Neural cell (in vitro differentiated cells): ENCODE measurements around the gene GFRA3. TPM values are rescaled to one million over a fixed set of nuclear protein-coding genes. Genes with fewer than 3 reads are reported as not detected.
"Not testable (repeated sequence)": the region's sequence is repeated elsewhere in the genome, so short reads cannot be mapped to it uniquely, and the experiment has no call there.

Experiments
- H2AFZ ChIP-seq: fragments of 200-600, 300-800 bp; sonication (generic), shearing (Covaris generic); 2 replicates; pipeline ENCODE4 v1.6.0; 2014; ENCODE audit warnings: low read depth, mild to moderate bottlenecking, antibody characterized with exemption, low read length, moderate library complexity
- H3F3A ChIP-seq: fragments of 200-600 bp; shearing (Covaris generic); 2 replicates; pipeline ENCODE4 v1.6.1; 2016; ENCODE audit warnings: mild to moderate bottlenecking, moderate library complexity, mixed read lengths, antibody characterized with exemption, low read length; ENCODE audit not compliant: insufficient read depth, poor library complexity, severe bottlenecking
- H3K27ac ChIP-seq: fragments of 200-600, 300-800 bp; sonication (generic), shearing (Covaris generic); 2 replicates; pipeline ENCODE4 v1.5.1; 2014; ENCODE audit warnings: mild to moderate bottlenecking, low read length, moderate library complexity
- H3K27me3 ChIP-seq: fragments of 300-800, 200-600 bp; sonication (generic), shearing (Covaris generic); 2 replicates; pipeline ENCODE4 v1.6.0; 2014; ENCODE audit warnings: mild to moderate bottlenecking, low read depth, low read length, moderate library complexity; ENCODE audit not compliant: insufficient read depth
- H3K36me3 ChIP-seq: fragments of 300-800, 200-600 bp; sonication (generic), shearing (Covaris generic); 2 replicates; pipeline ENCODE4 v1.5.1; 2014; ENCODE audit warnings: mild to moderate bottlenecking, antibody characterized with exemption, low read length, moderate library complexity; ENCODE audit not compliant: insufficient read depth
- H3K4me2 ChIP-seq: fragments of 300-800, 200-600 bp; sonication (generic), shearing (Covaris generic); 2 replicates; pipeline ENCODE4 v1.6.0; 2014; ENCODE audit warnings: mild to moderate bottlenecking, low read length
- H3K4me3 ChIP-seq: fragments of 300-800, 200-600 bp; sonication (generic), shearing (Covaris generic); 2 replicates; pipeline ENCODE4 v1.5.1; 2014; ENCODE audit warnings: mild to moderate bottlenecking, low read length, moderate library complexity
- H3K79me2 ChIP-seq: fragments of 200-600 bp; shearing (Covaris generic); replicated peaks from 2 replicates; pipeline ENCODE4 v1.6.0; 2014; ENCODE audit warnings: mild to moderate bottlenecking, low read length, moderate library complexity; ENCODE audit not compliant: insufficient read depth
- H3K9ac ChIP-seq: fragments of 300-800, 200-600 bp; sonication (generic), shearing (Covaris generic); 2 replicates; pipeline ENCODE4 v1.6.1; 2016; ENCODE audit warnings: mild to moderate bottlenecking, low read length, mixed read lengths
- H3K9me2 ChIP-seq: fragments of 200-600 bp; shearing (Covaris generic); 2 replicates; pipeline ENCODE4 v1.6.1; 2016; ENCODE audit warnings: mild to moderate bottlenecking, low read length, mixed read lengths; ENCODE audit not compliant: insufficient read depth
- H3K9me3 ChIP-seq: fragments of 200-600, 300-800 bp; sonication (generic), shearing (Covaris generic); 2 replicates; pipeline ENCODE4 v1.6.1; 2016; ENCODE audit warnings: mild to moderate bottlenecking, mixed run types, low read length, moderate library complexity, mixed read lengths
- H4K20me1 ChIP-seq: fragments of 200-600 bp; shearing (Covaris generic); 2 replicates; pipeline ENCODE4 v1.6.1; 2016; ENCODE audit warnings: mild to moderate bottlenecking, mixed run types; ENCODE audit not compliant: insufficient read depth
- CTCF ChIP-seq: fragments of 450-650 bp; IDR thresholded peaks from 2 replicates; pipeline ENCODE4 v1.5.1; 2014; ENCODE audit warnings: antibody characterized with exemption, mild to moderate bottlenecking, moderate library complexity; ENCODE audit not compliant: poor library complexity, severe bottlenecking
- EP300 ChIP-seq: fragments of 450-650 bp; conservative IDR thresholded peaks from 2 replicates; pipeline ENCODE4 v1.6.1; 2014; ENCODE audit warnings: antibody characterized with exemption, mild to moderate bottlenecking, moderate library complexity; ENCODE audit not compliant: poor library complexity, severe bottlenecking
- EZH2 ChIP-seq: fragments of 200-600, 300-800 bp; shearing (Covaris generic), sonication (generic); IDR thresholded peaks from 2 replicates; pipeline ENCODE4 v1.6.1; 2014; ENCODE audit warnings: antibody characterized with exemption, low read length, borderline replicate concordance, mild to moderate bottlenecking; ENCODE audit not compliant: insufficient read depth, poor library complexity, severe bottlenecking
- MXI1 ChIP-seq: fragments of 450-650 bp; conservative IDR thresholded peaks from 2 replicates; pipeline ENCODE4 v1.6.1; 2014; ENCODE audit warnings: antibody characterized with exemption, mild to moderate bottlenecking; ENCODE audit not compliant: poor library complexity, severe bottlenecking
- POLR2AphosphoS5 ChIP-seq: IDR thresholded peaks from 2 replicates; pipeline ENCODE4 v1.6.1; 2012
- RAD21 ChIP-seq: fragments of 450-650 bp; conservative IDR thresholded peaks from 2 replicates; pipeline ENCODE4 v1.6.1; 2014; ENCODE audit warnings: antibody characterized with exemption, mild to moderate bottlenecking, moderate library complexity
- SMC3 ChIP-seq: fragments of 450-650 bp; conservative IDR thresholded peaks from 2 replicates; pipeline ENCODE4 v1.6.1; 2014; ENCODE audit warnings: antibody characterized with exemption, mild to moderate bottlenecking, moderate library complexity; ENCODE audit not compliant: poor library complexity
- TAF1 ChIP-seq: IDR thresholded peaks from 2 replicates; pipeline ENCODE4 v1.6.1; 2012; ENCODE audit warnings: low read depth
- polyA plus RNA-seq: library from polyadenylated mRNA; depleted of rRNA; stranded (reverse); fragments of >200 nt; gene quantifications from 2 replicates; pipeline ENCODE4 v1.2.3, GENCODE V29; 2014
- TF ChIP-seq, protein P1 (sequence below): IDR thresholded peaks from 2 replicates; pipeline ENCODE4 v1.6.1; 2012; ENCODE audit warnings: borderline replicate concordance

GFRA3 gene
- polyA plus RNA-seq, 1 donor from 2014 or later = not detected

- H3K9me3 ChIP-seq, H3K79me2 ChIP-seq, H3F3A ChIP-seq, H3K27ac ChIP-seq, H3K9ac ChIP-seq, H3K4me3 ChIP-seq, H3K36me3 ChIP-seq, H4K20me1 ChIP-seq, H2AFZ ChIP-seq, H3K9me2 ChIP-seq, H3K4me2 ChIP-seq, H3K27me3 ChIP-seq: not testable (repeated sequence)
- TF ChIP-seq POLR2AphosphoS5 = peak; percentile 68
These were observed 26.6 kb downstream of the GFRA3 start for GRCh38 chr5:138247800-138248199.

DNA sequence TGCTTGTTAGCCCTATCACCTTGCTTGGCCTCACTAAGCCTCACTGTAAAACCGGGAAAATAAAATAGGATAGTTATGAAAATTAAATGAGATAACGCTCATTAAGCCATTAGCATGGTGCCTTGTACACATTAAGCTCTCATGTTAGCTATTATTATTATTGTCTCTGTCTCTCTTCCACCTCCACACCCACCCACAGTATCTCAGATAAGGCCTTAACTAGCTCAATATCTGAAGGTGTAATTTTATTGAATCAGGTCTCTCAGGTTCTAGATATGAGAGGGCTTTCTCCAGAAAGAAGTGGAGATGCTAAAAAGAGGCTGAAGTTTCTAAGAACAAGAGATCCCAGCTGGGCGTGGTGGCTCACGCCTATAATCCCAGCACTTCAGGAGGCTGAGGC lies 27.6 kb downstream of the GFRA3 start:
- H3K9me3 ChIP-seq = no peaks in the 10 kb centered on the region
- no peaks in the 10 kb centered on the region for H3K79me2 ChIP-seq
- no peak overlapping the region for H2AFZ ChIP-seq
- H3K9ac ChIP-seq = no peak overlapping the region
- H3F3A ChIP-seq = no peaks in the 10 kb centered on the region
- H4K20me1 ChIP-seq = no peaks in the 10 kb centered on the region
- H3K4me3 ChIP-seq = no peak overlapping the region
- peaks cover 18% of the 10 kb centered on the region for H3K27me3 ChIP-seq
- H3K9me2 ChIP-seq = no peaks in the 10 kb centered on the region
- H3K4me2 ChIP-seq = no peak overlapping the region
- no peaks in the 10 kb centered on the region for H3K36me3 ChIP-seq
- H3K27ac ChIP-seq = no peak overlapping the region
- no peak for TF ChIP-seq EP300
- TF ChIP-seq TAF1 = no peak
- TF ChIP-seq CTCF = no peak
- no peak for TF ChIP-seq SMC3
- TF ChIP-seq MXI1 = no peak
- TF ChIP-seq POLR2AphosphoS5 = no peak
- TF ChIP-seq, protein P1, sequence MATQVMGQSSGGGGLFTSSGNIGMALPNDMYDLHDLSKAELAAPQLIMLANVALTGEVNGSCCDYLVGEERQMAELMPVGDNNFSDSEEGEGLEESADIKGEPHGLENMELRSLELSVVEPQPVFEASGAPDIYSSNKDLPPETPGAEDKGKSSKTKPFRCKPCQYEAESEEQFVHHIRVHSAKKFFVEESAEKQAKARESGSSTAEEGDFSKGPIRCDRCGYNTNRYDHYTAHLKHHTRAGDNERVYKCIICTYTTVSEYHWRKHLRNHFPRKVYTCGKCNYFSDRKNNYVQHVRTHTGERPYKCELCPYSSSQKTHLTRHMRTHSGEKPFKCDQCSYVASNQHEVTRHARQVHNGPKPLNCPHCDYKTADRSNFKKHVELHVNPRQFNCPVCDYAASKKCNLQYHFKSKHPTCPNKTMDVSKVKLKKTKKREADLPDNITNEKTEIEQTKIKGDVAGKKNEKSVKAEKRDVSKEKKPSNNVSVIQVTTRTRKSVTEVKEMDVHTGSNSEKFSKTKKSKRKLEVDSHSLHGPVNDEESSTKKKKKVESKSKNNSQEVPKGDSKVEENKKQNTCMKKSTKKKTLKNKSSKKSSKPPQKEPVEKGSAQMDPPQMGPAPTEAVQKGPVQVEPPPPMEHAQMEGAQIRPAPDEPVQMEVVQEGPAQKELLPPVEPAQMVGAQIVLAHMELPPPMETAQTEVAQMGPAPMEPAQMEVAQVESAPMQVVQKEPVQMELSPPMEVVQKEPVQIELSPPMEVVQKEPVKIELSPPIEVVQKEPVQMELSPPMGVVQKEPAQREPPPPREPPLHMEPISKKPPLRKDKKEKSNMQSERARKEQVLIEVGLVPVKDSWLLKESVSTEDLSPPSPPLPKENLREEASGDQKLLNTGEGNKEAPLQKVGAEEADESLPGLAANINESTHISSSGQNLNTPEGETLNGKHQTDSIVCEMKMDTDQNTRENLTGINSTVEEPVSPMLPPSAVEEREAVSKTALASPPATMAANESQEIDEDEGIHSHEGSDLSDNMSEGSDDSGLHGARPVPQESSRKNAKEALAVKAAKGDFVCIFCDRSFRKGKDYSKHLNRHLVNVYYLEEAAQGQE = no peak
- no peak for TF ChIP-seq EZH2
- TF ChIP-seq RAD21 = no peak

- no peaks in the 10 kb centered on the region for H3F3A ChIP-seq
- H3K9me2 ChIP-seq = no peaks in the 10 kb centered on the region
- H3K27me3 ChIP-seq = peaks cover 23% of the 10 kb centered on the region
- TF ChIP-seq EZH2 = no peak
- no peak for TF ChIP-seq POLR2AphosphoS5
- no peak for TF ChIP-seq EP300
- no peak for TF ChIP-seq TAF1
- TF ChIP-seq, protein P1 = no peak
- no peak for TF ChIP-seq SMC3
- TF ChIP-seq CTCF = no peak
- TF ChIP-seq MXI1 = no peak
- TF ChIP-seq RAD21 = no peak
- no peak overlapping the region for H3K27ac ChIP-seq
- no peak overlapping the region for H2AFZ ChIP-seq
- no peak overlapping the region for H3K4me3 ChIP-seq
- H3K36me3 ChIP-seq = no peaks in the 10 kb centered on the region
- no peaks in the 10 kb centered on the region for H3K79me2 ChIP-seq
- H3K4me2 ChIP-seq = no peak overlapping the region
- no peak overlapping the region for H3K9ac ChIP-seq
- H4K20me1 ChIP-seq = no peaks in the 10 kb centered on the region
- no peaks in the 10 kb centered on the region for H3K9me3 ChIP-seq
These were observed 28.1 kb downstream of the GFRA3 start for GRCh38 chr5:138246334-138246733.
